ENCODE data around the gene ACSS1. TPM values are rescaled to one million over a fixed set of nuclear protein-coding genes. Genes with fewer than 3 reads are reported as not detected.

Gene ACSS1
- total RNA-seq, 1 experiment from 2014 or later = 3.6 TPM

- TF ChIP-seq CTCF (IDR thresholded peaks at IDR 0.05; ENCODE audit: unreplicated experiment) = no peak
- intact Hi-C loops (cut with micrococcal nuclease; ENCODE audit: unreplicated experiment) = loop anchor here (1.0 to 2.0 kb wide), 2 partner anchors 17 to 178 kb away; no protein-coding TSS in a partner anchor
- peak overlapping the region; percentile 86 for H3K27ac Mint-ChIP-seq (ENCODE audit: unreplicated experiment)
Observed at GRCh38 chr20:25000268-25000801, 57.6 kb downstream of the ACSS1 start.

GRCh38 chr20:24999568-24999967 lies 58.4 kb downstream of the ACSS1 start:
- no peak for DNase-seq
- H3K4me3 Mint-ChIP-seq (ENCODE audit: low read depth, unreplicated experiment) = no peak overlapping the region
- no peaks in the 10 kb centered on the region for H3K9me3 Mint-ChIP-seq (ENCODE audit: low read depth, unreplicated experiment)
- CTCF ChIA-PET = no interaction called here
- H3K27ac Mint-ChIP-seq (ENCODE audit: unreplicated experiment) = no peak overlapping the region
- TF ChIP-seq CTCF (IDR thresholded peaks at IDR 0.05; ENCODE audit: unreplicated experiment) = no peak
- peaks cover 9% of the 10 kb centered on the region for H3K4me1 Mint-ChIP-seq (ENCODE audit: low read depth, unreplicated experiment)
- BruUV-seq (replicated peaks) = no TSS peak
- H3K27me3 Mint-ChIP-seq (ENCODE audit: unreplicated experiment) = no peaks in the 10 kb centered on the region
- H3K36me3 Mint-ChIP-seq (ENCODE audit: insufficient read depth, unreplicated experiment) = peaks cover 9% of the 10 kb centered on the region
- intact Hi-C loops (cut with micrococcal nuclease; ENCODE audit: unreplicated experiment) = loop anchor here (5.0 kb wide), 1 partner anchor 398 kb away; no protein-coding TSS in a partner anchor

More at GRCh38 chr20:25000268-25000801, 57.6 kb downstream of the ACSS1 start:
- peak; percentile 62 for DNase-seq
- Mint-ChIP-seq H3K4me3 (ENCODE audit: low read depth, unreplicated experiment) (no peak overlapping the region), H3K4me1 (ENCODE audit: low read depth, unreplicated experiment) (peaks cover 9% of the 10 kb centered on the region), H3K36me3 (ENCODE audit: insufficient read depth, unreplicated experiment) (peaks cover 9% of the 10 kb centered on the region), H3K9me3 (ENCODE audit: low read depth, unreplicated experiment) (no peaks in the 10 kb centered on the region), H3K27me3 (ENCODE audit: unreplicated experiment) (no peaks in the 10 kb centered on the region)
- CTCF ChIA-PET = no interaction called here
- no TSS peak for BruUV-seq (replicated peaks)

GRCh38 chr20:24998631-24999445 lies 59.1 kb downstream of the ACSS1 start:
- CTCF ChIA-PET = no interaction called here
- peaks cover 9% of the 10 kb centered on the region for H3K36me3 Mint-ChIP-seq (ENCODE audit: insufficient read depth, unreplicated experiment)
- TF ChIP-seq CTCF (IDR thresholded peaks at IDR 0.05; ENCODE audit: unreplicated experiment) = no peak

GRCh38 chr20:24998121-24998520 lies 59.8 kb downstream of the ACSS1 start:
- Mint-ChIP-seq H3K4me3 (ENCODE audit: low read depth, unreplicated experiment) (no peak overlapping the region), H3K27ac (ENCODE audit: unreplicated experiment) (no peak overlapping the region), H3K27me3 (ENCODE audit: unreplicated experiment) (no peaks in the 10 kb centered on the region), H3K9me3 (ENCODE audit: low read depth, unreplicated experiment) (no peaks in the 10 kb centered on the region), H3K36me3 (ENCODE audit: insufficient read depth, unreplicated experiment) (peaks cover 9% of the 10 kb centered on the region), H3K4me1 (ENCODE audit: low read depth, unreplicated experiment) (peaks cover 17% of the 10 kb centered on the region)
- no TSS peak for BruUV-seq (replicated peaks)
- CTCF ChIA-PET = no interaction called here
- no peak for TF ChIP-seq CTCF (IDR thresholded peaks at IDR 0.05; ENCODE audit: unreplicated experiment)
- no peak for DNase-seq
- intact Hi-C loops (cut with micrococcal nuclease; ENCODE audit: unreplicated experiment) = loop anchor here (5.0 kb wide), 1 partner anchor 399 kb away; no protein-coding TSS in a partner anchor

More at GRCh38 chr20:24998631-24999445, 59.1 kb downstream of the ACSS1 start:
- no TSS peak for BruUV-seq (replicated peaks)
- DNase-seq = no peak
- no peak overlapping the region for H3K27ac Mint-ChIP-seq (ENCODE audit: unreplicated experiment)
- no peaks in the 10 kb centered on the region for H3K27me3 Mint-ChIP-seq (ENCODE audit: unreplicated experiment)
- H3K4me3 Mint-ChIP-seq (ENCODE audit: low read depth, unreplicated experiment) = no peak overlapping the region
- intact Hi-C loops (cut with micrococcal nuclease; ENCODE audit: unreplicated experiment) = loop anchor here (5.0 kb wide), 1 partner anchor 398 kb away; no protein-coding TSS in a partner anchor
- H3K9me3 Mint-ChIP-seq (ENCODE audit: low read depth, unreplicated experiment) = no peaks in the 10 kb centered on the region
- H3K4me1 Mint-ChIP-seq (ENCODE audit: low read depth, unreplicated experiment) = peaks cover 15% of the 10 kb centered on the region
